IPS-NIHi7 (cell line): Measurements from ENCODE around the gene TNS2.
"Not testable (repeated sequence)": the region's sequence is repeated elsewhere in the genome, so short reads cannot be mapped to it uniquely, and the experiment has no call there.

Experiments used
- DNase-seq: peaks from one replicate; pipeline ENCODE4 v3.0.0; 2012; ENCODE audit warnings: mixed read lengths; ENCODE audit errors: extremely low spot score

The TNS2 gene

DNA sequence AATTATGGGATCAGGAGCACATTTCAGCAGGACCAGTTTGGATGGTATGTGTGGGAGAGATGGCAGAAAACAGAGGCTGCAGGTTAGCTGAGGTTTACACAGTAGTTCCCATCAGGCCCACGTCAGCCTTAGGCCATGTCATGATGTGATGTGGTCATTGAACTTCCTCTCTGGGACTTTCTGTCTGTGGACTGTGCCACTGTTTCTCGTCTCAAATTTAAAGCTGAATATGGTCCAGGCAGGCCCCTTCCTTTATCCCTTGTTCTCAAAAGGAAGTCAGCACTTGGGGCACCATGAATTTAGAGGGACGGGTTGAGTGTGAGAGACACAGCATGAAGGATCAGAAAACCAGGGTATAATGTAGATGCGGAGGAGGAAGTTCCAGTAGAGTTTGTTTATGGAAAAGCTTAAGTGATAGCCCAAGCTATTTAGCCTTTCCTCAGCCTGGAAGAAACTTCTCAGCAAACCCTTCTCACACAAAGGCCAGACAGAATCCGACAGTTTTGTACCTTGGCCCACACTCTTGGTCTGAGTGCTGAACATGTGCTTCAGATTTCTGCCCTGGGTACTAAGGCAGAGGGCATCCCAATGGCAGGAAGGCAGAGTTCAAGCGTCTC is 44.0 kb downstream of the TNS2 start:
- no peak for DNase-seq

DNA sequence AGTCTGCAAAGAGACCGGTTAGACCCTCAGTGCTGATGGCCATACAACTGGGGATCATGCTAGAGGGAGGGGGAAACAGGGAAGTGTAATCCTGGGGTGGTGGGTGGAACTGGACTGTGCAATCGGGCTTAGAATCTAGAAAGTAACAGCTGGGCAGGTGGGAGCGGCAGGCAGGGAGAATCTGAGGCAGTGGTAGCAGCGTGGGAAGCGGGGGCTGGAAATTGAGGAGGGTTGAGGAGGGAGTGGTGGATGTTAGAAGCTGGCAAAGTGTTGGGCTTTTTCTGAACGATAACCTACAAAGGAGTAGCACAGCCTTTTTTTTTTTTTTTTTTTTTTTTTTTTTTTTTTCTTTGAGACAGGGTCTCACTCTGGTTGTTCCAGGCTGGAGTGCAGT is 44.5 kb downstream of the TNS2 start:
- peak; percentile 5 for DNase-seq

DNA sequence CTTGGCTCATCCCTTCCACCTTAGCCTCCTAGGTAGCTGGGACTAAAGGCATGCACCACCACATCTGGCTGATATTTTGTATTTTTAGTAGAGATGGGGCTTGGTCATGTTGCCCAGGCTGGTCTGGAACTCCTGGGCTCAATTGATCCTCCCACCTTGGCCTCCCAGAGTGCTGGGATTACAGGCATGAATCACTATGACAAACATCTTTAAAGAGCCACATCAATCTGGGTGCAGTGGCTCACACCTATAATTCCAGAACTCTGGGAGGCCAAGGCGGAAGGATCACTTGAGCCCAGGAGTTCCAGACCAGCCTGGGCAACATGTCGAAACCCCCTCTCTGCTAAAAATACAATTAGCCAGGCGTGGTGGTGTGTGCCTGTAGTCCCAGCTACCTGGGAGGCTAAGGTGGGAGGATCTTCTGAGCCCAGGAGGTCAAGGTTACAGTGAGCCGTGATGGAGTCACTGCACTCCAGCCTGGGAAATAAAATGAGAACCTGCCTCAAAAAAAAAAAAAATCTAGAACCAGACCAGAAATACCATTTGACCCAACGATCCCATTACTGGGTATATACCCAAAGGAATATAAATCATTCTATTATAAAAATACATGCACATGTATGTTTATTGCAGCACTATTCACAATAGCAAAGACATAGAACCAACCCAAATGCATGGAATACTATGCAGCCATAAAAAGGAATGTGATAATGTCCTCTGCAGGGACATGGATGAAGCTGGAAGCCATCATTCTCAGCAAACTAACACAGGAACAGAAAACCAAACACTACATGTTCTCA is 45.1 kb downstream of the TNS2 start:
- not testable (repeated sequence) for DNase-seq

DNA sequence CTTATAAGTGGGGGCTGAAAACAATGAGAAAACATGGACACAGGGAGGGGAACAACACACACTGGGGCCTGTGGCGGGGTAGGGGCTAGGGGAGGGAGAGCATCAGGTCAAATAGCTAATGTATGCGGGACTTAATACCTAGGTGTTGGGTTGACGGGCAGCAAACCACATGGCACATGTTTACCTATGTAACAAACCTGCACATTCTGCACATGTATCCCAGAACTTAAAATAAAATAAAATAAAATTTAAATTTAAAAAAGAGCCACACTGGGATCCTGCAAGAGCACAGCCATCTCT is 45.7 kb downstream of the TNS2 start:
- not testable (repeated sequence) for DNase-seq

DNA sequence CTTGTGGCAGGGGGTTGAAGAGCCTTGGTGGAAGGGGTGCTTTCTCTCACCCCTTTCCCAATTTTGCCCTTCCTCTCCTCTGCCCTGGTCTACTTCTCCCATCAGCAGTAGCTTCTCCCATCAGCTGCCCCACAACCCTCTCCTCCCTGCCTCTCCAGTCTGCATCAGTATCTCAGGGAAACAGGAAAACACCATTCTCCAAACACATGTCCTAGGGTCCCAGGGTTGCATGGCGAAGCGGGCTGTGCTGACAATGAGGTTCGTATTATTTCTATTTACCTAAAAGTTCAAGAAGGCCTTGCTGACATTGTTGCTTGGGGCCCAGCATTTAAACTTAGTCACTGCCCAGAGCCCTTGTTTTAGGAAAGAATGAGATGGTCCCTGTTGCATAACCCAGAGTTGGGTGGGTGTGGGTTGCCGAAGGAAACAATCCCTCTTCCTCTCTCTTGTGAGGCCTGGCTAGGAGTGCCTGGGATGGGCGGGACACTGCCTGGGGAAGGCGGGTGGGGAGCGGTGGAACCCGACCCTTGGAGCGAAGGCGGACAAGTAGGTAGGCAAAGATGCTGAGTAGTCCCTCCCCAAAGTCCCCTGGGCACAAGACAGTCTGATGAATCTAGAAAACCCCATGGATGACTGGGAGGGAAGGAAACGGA is 46.4 kb downstream of the TNS2 start:
- DNase-seq: peak; percentile 50

DNA sequence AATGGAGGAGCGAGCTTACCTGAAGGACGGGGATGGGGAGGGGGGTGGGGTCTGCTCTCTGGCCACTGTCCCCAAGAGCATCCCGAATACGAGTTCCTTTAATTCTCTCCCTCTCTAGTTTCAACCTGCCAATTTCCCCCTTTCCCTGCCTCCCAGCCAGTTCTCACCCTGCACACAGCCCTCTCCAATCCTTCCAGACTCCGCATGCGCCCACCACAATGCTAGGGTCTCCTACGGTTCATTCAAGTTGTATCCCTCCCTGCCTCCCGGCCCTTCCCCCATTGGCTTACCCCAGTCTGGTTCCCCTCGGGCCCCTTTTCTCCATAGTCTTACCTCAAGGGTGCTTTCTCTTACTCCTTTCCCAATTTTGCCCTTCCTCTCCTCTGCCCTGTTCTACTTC is 46.9 kb downstream of the TNS2 start:
- no peak for DNase-seq

DNA sequence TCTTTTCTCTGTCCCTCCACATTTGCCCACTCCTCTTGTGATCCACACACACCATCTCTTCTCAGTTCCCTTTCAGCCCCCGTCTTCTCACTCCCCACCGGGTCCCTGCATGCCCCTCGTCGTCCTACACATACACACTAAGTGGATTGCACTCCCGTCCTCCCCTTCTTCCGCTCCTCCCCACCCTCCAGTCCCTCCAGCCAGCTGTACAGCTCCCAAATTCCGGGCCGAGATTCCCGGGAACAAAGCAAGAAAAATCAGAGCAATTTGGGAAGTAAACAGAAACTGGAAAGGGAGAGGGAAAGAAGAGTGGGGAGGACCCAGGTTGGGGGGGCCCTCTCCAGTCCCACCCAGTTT is 47.3 kb downstream of the TNS2 start:
- DNase-seq: peak; percentile 39

DNA sequence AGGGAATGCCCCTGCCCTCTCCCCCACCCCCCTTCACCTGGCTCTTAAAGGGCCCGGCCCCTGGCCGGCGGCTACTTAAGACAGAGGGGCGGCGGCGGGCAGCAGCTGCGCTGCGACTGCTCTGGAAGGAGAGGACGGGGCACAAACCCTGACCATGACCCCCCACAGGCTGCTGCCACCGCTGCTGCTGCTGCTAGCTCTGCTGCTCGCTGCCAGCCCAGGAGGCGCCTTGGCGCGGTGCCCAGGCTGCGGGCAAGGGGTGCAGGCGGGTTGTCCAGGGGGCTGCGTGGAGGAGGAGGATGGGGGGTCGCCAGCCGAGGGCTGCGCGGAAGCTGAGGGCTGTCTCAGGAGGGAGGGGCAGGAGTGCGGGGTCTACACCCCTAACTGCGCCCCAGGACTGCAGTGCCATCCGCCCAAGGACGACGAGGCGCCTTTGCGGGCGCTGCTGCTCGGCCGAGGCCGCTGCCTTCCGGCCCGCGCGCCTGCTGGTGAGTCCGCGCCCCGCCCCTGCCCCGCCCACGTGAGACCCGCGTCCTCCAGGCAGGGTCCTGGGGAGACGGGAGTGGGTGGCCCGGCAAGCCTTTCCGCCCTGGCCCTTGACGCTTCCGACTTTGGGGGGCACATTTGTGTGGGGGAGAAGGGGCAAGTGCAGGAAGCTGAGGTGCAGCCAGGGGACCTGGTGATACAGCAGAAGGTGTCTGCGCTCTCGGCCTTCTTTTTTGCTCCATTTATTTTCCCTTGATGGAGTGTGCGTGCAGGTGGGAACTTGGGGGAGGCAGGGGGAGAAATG is 47.9 kb downstream of the TNS2 start, which contains the start of gene IGFBP6:
TSS of gene IGFBP6 (plus strand) at position 104 of the 790 bp plus-strand sequence. CDS start at position 155, 51 bp downstream.
- DNase-seq: peak; percentile 47

DNA sequence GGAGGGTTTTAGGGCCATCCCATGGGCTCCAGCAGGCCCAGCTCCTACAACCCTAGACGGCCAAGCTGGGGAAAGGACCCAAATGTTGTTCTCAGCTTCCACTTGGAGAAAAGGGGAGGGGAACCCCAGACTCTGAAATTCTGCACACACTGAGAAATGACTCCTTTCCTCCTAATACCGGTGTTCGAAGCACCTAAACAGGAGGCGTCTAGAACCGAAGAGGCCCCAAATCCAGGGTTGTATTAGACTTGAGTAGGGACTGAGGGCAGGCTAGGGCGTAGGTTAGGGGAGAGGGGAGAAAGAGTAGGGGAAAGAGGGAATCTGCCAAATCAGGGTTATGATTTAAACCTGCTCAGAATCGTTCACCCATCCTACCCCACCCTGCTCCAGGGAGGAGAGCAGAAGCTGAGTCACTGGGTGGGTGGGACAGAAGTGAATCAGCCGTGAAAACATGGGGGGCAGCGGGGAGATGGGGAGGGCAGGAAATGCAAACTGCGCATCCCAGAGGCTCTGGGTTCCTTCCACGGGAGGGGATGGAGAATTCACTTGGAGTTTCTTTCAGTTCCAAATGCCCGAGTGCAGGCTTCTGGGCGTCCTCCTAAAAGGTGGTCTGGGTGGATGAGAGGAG is 48.6 kb downstream of the TNS2 start:
- DNase-seq: no peak

DNA sequence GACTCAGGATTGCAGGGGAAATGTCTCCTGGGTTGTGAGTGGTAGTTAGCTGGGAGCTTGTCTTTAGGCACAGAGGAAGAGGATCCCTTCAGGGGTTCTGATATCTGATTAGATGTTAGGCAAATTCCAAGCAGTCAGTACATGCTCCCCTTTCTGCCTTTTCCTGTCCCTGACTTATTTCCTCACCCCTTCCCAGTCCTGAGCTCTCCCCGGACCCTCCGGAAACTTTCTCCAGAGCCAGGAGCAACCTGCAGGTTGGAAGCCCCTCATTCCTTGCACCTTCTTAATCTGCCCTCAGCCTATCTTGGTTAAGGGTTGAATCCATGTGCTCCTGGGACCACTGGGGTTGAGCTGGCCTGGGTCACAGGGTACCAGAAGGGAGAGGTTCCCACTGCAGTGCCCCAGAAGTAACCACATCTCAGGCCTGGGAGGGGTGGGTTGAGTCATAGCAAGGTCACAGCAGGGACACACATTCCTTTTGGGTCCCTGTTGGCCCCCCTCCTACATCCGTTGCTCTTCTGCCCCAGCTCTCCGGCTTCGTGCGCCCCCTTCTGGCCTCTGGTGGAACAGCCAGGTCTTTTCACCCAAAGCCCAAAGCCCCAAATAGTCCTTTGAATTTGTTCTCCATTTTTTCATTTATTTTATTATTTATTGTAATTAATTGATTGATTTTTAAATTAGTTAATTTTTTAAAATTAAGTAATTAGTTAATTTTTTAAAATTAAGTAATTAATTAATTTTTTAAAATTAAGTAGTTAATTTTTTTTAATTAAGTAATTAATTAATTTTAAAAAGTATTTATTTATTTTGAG is 49.4 kb downstream of the TNS2 start:
- DNase-seq: peak; percentile 92

DNA sequence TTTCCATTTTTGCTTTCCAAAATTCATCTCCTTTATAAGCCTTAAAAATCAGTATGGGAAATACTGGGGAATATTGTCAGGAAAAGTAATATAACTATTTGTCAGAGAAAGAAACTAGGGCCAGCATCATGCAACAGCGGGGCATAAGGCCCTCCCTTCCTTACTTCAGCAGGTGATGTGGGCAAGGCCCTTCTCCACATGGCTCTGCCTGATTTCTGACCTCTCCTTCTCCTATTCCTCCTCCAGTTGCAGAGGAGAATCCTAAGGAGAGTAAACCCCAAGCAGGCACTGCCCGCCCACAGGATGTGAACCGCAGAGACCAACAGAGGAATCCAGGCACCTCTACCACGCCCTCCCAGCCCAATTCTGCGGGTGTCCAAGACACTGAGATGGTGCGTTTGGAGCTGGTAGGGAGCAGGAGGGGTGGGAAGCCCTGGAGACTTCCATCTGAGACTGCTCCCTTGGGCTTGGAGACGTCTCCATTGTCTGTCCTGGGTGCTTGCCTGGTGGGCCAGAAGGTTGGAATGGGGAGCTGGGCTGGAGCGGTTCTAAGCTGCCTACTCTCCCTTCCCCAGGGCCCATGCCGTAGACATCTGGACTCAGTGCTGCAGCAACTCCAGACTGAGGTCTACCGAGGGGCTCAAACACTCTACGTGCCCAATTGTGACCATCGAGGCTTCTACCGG is 50.7 kb downstream of the TNS2 start:
- no peak for DNase-seq

DNA sequence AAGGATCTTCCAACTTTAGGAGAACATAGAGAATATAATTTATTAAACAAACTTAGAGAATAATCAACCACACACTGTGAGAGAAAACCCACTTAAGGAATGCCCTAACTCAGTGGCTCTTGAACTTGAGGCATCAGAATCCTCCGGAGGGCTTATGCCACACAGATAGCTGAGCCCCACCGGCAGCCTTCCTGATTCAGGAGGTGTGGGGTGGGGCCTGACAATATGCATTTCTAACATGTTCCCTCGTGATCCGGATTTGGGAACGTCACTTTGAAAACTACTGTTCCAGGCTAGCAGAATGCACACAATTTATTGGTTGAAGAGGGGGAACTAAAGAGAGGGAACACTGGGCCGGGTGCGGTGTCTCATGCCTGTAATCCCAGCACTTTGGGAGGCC is 51.4 kb downstream of the TNS2 start:
- no peak for DNase-seq

DNA sequence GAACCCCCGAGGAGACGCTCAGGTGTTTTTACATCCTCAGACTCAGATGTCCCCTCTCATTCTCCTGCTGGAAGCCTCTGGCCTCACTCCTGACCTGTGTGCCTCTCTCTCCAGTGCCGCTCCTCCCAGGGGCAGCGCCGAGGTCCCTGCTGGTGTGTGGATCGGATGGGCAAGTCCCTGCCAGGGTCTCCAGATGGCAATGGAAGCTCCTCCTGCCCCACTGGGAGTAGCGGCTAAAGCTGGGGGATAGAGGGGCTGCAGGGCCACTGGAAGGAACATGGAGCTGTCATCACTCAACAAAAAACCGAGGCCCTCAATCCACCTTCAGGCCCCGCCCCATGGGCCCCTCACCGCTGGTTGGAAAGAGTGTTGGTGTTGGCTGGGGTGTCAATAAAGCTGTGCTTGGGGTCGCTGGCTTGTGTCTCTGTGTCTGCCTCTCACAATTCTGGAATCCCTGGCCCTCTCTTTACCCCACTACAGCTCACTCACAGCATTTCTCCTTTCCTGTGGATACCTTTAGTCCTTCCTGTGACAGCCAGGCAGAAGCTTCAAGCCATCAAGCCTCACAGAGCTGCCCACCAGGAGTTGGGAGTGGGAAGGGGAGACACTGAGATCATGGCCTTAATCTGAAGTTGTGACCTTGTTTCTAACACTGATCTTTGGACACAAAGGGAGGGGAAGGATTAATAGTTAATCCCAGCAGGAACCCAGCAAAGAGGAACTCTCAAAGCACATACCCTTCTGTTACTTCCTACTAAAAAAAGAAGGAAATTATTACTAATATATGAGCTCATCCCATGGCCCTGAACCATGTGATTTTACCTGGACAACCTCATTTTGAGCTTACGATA is 52.3 kb downstream of the TNS2 start:
- DNase-seq: no peak

DNA sequence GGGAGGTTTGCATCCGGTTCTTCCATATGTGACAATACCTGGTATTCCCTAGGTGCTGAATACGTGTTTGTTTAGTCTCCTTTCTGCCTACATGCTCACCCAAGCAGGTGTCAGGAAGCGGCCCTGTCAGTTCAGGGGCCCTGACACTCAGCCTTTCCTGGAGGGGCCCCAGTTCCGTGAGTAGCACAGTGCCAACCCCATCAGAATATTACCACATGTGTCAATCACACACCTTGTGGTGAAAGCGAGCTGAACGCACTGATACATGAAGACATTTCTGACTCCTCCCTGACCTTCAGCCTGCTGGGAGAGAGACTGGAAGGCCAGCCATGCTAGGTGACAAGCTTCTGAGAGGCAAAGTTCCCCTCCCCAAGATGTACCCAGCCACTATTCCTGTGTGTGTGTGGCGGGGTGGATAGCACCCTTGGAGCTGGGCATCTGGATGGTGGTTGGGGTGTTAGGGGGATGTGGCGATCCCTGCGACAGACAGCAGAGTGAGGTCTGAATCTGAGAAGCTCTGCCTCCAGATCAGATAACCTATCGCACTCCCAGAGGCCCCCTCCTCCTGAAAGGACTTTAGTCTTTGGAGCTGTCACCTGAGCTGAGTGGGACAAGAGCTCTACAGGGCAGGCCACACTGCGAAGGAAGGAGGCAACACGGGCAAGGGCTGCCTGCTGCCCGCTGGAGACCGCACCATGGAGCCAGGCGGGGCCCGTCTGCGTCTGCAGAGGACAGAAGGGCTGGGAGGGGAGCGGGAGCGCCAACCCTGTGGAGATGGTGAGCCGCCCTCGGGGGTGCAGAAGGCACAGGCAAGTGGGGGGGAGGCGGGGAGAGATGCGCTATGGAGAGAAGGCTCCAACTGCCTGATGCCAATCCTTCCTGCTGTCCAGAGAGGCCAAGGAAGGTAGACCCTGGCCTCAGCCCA is 53.3 kb downstream of the TNS2 start, which contains the start of gene SOAT2:
TSS of gene SOAT2 (plus strand) at position 604 of the 925 bp plus-strand sequence. CDS start at position 696, 92 bp downstream.
- peak; percentile 10 for DNase-seq

DNA sequence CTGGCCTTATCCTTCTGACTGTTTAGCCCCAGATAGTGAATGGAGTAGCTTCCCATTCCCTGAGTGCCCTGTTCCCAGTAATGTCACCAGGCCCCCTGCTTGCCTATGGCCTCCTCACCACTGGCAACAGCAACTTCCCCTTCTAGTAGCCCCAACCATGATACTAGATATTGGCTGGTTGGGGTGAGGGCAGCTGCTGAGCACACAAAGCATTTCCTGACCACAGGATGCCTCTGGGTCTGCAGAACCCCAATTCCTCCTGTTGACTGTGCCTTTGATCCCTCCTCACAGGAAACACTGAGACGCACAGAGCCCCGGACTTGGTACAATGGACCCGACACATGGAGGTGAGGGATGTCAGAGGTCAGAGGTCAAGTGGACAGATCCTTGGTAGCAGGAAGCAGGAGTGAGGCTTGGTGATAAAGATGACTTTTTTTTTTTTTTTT is 54.0 kb downstream of the TNS2 start:
- DNase-seq: no peak

DNA sequence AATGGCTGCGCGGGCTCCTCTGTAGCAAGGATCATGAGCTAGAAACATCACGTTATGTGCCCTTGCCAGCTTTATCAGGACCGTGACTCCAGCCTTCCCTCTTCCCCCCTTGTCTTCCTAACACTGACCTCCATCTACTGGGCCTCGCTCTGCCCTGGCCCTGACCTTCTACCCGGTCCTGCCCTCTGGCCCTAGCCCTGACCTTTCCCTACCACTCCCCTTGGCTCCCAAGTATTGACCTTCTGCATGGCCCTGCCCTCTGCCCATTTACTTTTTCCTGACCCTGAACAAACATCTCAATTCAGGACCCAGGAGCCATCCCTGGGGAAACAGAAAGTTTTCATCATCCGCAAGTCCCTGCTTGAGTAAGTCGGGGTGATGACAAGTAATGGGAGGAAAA is 55.4 kb downstream of the TNS2 start:
- DNase-seq: peak; percentile 6

DNA sequence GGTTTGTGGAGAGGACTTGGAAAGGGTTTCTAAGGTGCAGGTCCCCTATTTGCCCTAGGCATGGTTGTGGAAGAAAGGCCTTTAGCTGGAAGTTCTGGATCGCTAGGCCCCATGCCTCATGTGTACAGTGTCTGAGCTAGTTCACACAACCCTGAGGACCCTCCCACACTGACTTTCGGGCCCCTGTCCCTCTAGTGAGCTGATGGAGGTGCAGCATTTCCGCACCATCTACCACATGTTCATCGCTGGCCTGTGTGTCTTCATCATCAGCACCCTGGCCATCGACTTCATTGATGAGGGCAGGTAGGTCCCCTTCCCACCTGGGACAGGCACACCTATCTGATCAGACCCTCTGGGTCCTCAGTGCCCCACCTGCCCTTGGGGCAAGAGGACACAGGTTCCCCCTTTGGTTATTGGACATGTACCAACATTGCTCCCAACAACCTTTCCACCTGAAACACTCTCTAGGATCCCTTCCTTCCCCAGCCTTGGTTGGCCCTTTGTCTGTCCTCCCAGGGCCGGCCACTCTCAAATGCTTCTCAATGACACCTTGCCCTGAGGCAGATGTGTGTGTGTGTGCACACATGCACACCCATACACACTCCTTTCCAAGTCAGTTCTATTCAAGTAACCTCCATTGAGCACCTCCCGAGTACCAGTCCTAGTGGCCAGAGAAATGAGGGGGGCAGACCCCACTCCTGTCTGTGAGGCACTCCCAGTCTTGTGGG is 56.0 kb downstream of the TNS2 start:
- no peak for DNase-seq
